Muscle of leg (tissue), 9 donors: ENCODE data around the gene TMEM176B. TPM values are rescaled to one million over a fixed set of nuclear protein-coding genes. Genes with fewer than 3 reads are reported as not detected.

Source experiments
- polyA plus RNA-seq, 8 donors: library from polyadenylated mRNA; unstranded; fragments of 120-200 nt; gene quantifications; one replicate each; pipeline versions ENCODE4 v1.2.1 to v1.2.3, GENCODE V29; 2013; ENCODE audit warnings: inconsistent platforms in 1 of 8, low replicate concordance in 1 of 8; ENCODE audit not compliant: insufficient read length in 8 of 8, insufficient read depth in 1 of 8
- total RNA-seq: library from RNA; stranded (reverse); fragments of 120-200 nt; gene quantifications from one replicate; pipeline ENCODE4 v1.2.4, GENCODE V29; 2013

Gene TMEM176B
- total and polyA plus RNA-seq, 9 donors = 7.7 to 16.7 (median 11.7) TPM

Other genes with a start within 250 kb of the TMEM176B start
- 23.4 TPM for gene GIMAP4, start 233.0 kb downstream of the TMEM176B start, total RNA-seq
- 10 to 100 TPM; 17.7 to 26.9 (median 20.6) TPM for gene GIMAP4, start 233.0 kb downstream of the TMEM176B start, polyA plus RNA-seq
- gene GIMAP6, start 168.0 kb downstream of the TMEM176B start, total RNA-seq = 18.7 TPM
- 10 to 100 TPM; 15.4 to 19.0 (median 17.0) TPM for gene GIMAP6, start 168.0 kb downstream of the TMEM176B start, polyA plus RNA-seq
- 7.4 TPM for gene GIMAP2, start 114.7 kb downstream of the TMEM176B start, total RNA-seq
- gene GIMAP2, start 114.7 kb downstream of the TMEM176B start, polyA plus RNA-seq = 1 to 10 TPM; 4.3 to 6.7 (median 5.7) TPM
- gene GIMAP1, start 83.8 kb downstream of the TMEM176B start, total RNA-seq = 3.1 TPM
- 1 to 10 TPM; 2.5 to 3.4 (median 2.9) TPM for gene GIMAP1, start 83.8 kb downstream of the TMEM176B start, polyA plus RNA-seq
- gene GIMAP5, start 62.9 kb downstream of the TMEM176B start, total RNA-seq = 11.6 TPM
- 10 to 100 TPM in 1 of 8 donors, 1 to 10 TPM in 7; 6.1 to 10.4 (median 9.2) TPM for gene GIMAP5, start 62.9 kb downstream of the TMEM176B start, polyA plus RNA-seq
- gene TMEM176A, start 405 bp upstream of the TMEM176B start, total RNA-seq = 6.2 TPM
- gene TMEM176A, start 405 bp upstream of the TMEM176B start, polyA plus RNA-seq = 10 to 100 TPM in 7 of 8 donors, 1 to 10 TPM in 1; 9.9 to 19.4 (median 14.1) TPM
- 0.04 TPM for gene AOC1, start 52.2 kb upstream of the TMEM176B start, total RNA-seq
- gene AOC1, start 52.2 kb upstream of the TMEM176B start, polyA plus RNA-seq = 1 to 10 TPM in 2 of 8 donors, under 1 TPM in 3, not detected in 3; 0.13 to 6.1 (median 0.27) TPM
- gene KCNH2, start 178.0 kb upstream of the TMEM176B start, total RNA-seq = 9.7 TPM
- gene KCNH2, start 178.0 kb upstream of the TMEM176B start, polyA plus RNA-seq = 10 to 100 TPM; 14.4 to 26.9 (median 20.2) TPM
- gene NOS3, start 190.7 kb upstream of the TMEM176B start, total RNA-seq = 4.9 TPM
- gene NOS3, start 190.7 kb upstream of the TMEM176B start, polyA plus RNA-seq = 1 to 10 TPM; 5.0 to 8.9 (median 7.0) TPM
- 0.22 TPM for gene ATG9B, start 224.1 kb upstream of the TMEM176B start, total RNA-seq
- gene ATG9B, start 224.1 kb upstream of the TMEM176B start, polyA plus RNA-seq = 1 to 10 TPM in 6 of 8 donors, under 1 TPM in 2; 0.92 to 3.0 (median 1.4) TPM
- 13.4 TPM for gene ABCB8, start 228.1 kb upstream of the TMEM176B start, total RNA-seq
- 10 to 100 TPM; 12.8 to 26.5 (median 19.2) TPM for gene ABCB8, start 228.1 kb upstream of the TMEM176B start, polyA plus RNA-seq
- gene ASIC3, start 248.2 kb upstream of the TMEM176B start, total RNA-seq = 1.3 TPM
- 1 to 10 TPM; 2.0 to 9.2 (median 4.6) TPM for gene ASIC3, start 248.2 kb upstream of the TMEM176B start, polyA plus RNA-seq